DOHH2 (cell line): ENCODE measurements around the gene CDK5RAP2.

Source experiments
- CTCF ChIP-seq: fragments of 200-600 bp; sonication (generic); IDR thresholded peaks from one replicate; pipeline ENCODE4 v1.5.1; 2014; ENCODE audit warnings: antibody characterized with exemption, mild to moderate bottlenecking, low read depth, low read length; ENCODE audit not compliant: poor library complexity, severe bottlenecking
- EZH2phosphoT487 ChIP-seq: fragments of 200-600 bp; sonication (generic); IDR thresholded peaks from 2 replicates; pipeline ENCODE4 v1.6.1; 2017; ENCODE audit warnings: borderline replicate concordance, mild to moderate bottlenecking, antibody characterized with exemption, low read length, moderate library complexity, mixed read lengths

DNA sequence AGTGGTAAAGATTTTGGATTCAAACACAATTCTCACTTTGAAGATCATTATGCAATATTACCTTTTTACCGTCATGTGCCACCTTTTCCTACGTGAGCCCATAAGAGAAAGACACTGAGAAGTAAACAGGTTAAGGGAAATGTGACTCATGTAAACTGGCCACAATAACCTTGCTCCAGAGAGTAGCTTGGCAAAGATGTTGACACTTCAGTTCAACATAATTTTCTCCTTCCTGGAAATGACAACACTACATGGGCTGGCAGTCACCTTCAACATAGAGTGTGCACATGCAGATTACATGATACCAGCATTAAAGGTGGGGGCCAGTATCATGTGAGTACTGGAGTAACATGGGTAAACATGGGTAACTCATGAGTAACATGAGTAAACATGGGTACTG lies 141.9 kb downstream of the CDK5RAP2 start:
- TF ChIP-seq CTCF = no peak
- no peak for TF ChIP-seq EZH2phosphoT487
